Stimulated activated CD4-positive, alpha-beta T cell treated with anti-CD3 and anti-CD28 coated beads, Interleukin-4, amount 100 ng/mL, for 1 hour (primary cell): ENCODE results near the gene C14orf132.

ENCODE experiments used
- DNase-seq: peaks from one replicate; pipeline ENCODE4 v3.0.0-alpha.2; 2020

C14orf132 gene

DNA sequence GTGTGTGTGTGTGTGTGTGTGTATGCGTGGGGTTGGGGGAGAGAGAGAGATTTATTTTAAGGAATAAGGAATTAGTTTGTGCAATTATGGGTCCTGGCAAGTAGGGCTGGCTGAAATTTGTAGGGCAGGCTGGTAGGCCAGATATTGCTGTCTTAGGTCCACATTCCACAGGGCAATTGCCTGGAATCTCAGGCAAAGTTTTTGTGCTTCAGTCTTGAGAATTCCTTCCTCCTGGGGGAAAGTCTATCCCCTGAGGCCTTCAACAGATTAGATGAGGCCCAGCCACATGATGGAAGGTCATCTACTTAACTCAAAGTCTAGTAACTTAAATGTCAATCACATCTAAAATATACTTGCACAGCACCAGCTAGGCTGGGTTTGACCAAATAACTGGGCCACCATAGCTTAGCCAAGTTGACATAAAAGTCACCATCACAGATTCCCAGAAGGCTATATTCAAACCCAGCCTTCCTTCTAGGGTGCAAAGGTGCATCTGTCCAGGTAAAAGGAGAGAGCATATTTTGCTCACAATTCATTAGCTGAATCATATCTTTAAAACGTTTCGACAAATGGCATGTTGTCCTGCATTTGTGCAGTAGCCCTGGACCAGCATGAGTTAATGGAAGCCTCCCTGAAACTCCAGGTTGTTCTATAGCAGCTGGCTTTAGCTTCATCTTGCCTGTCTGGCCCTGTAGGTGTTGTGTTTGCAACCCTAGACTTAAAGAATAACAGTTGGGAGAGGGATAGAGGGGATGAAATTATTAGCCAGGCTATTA, 63.1 kb downstream of the C14orf132 start:
- no peak for DNase-seq

DNA sequence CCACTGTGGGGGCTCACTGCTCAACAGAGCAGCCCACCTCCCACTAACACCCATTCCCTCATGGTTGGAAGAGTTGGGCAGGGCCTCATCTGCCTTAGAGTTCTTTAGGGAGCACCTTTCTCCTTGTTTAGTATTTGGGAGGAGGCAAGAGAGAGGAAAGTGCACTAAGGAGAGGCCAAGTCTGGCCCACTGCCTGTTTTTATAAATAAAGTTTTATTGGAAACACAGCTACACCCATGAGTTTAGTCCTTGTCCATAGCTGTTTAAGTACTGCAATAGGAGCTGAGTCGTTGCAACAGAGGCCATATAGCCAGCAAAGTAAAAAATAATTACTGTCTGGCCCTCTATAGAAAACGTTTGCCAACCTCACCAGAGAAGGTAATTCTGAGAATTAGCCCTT, 63.9 kb downstream of the C14orf132 start:
- no peak for DNase-seq

DNA sequence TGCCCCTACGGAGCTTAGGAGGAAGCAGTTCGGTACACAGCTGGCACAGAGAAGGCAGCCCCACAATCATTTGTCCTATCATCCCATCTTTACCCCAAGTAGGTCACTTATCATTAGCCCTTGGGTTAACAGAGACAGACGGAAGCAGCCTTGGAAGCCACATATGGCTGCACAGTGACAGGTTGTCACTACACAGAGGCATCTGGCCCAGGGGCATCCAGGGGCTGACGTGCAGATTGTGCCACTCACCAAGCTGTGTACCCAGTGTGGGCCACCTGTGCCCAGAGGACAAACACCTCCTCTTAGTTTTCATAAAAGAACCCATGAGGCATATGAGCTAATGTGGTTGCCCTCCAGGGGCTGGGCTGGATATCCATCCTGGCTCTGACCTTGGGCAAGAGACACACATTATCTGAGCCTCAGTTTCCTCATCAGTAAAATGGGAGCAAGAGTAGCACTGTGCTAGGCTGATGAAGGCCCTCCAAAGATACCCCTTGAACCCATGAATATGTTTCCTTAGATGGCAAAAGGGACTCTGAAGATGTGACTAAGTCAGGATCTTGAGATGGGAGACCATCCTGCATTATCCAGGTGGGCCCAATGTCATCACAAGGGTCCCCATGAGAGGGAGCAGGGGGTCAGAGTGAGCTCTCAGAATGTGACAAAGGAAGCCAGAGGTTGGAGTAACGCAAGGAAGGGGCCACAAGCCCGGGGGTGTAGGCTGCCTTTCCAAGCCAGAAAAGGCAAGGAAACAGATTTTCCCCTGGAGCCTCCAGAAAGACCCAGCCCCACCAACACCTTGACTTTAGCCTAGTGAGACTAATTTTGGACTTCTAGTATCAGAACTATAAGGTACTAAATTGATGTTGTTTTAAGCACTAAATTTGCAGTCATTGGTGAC, 64.6 kb downstream of the C14orf132 start:
- DNase-seq, result no peak

DNA sequence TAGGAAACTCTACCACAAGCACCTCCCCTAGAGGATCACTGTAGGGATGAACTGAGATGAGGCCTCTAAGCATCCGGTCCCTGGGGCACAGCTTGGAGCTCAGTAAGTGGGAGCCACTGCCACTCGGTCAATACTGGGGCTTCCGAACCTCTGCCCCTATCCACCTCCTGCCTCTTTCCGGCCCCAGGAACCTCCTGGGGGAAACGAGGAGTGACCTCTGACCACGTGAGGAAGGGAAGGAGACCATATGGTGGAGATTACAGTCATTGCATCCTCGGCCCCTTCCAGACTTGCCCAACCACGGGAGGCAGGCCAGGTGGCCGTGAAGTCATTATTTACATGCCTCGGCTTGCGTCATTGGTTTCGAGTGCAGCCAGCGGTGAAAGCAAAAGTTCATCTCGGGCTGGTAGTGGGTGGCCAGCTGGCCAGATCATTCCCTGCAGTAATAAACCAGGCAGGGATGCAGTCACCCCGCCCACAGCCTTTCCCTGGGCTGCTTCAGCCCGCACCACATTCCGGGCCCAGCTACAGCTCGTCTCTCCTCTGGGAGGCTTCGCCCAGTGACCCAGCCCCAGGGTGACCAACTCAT, 65.4 kb downstream of the C14orf132 start:
- DNase-seq, result no peak

DNA sequence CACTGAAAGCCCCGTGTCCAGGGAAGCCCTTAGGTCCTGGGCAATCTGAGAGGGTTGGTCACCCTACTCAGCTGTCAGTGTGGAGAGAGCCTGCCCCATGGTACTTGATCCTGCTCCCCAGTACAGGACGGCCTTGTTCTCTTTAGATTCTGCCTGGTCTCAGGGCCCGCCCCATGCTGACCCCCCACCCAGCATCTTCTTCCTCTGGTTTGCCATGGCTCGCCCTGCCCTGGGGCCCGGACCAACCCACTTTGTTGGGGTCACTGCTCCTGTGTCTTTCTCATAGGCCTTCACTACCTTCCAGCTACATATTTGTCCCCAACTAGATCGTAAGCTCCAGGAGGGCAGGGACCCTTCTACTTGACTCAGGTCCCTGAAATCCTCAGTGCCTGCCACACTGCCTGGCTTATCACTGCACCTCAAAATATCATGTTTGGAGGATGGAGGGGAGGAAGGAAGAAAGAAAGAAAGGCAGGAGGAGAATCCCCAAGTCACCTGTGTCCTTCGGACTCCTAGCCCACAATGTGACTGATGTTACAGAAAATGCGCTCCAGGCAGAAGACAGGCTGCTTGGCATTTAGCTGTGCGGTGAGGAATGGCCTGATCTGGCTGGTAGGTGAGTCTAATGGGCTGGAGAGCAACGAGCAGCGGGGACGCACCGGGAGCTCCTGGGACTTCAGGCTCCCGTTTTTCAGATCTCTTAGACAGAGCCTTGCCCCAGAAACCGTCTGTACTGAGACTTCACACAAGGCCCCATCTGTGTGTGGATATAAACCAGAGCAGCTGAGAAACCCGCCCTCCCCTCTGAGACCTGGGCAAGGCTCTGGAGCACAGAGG, 66.1 kb downstream of the C14orf132 start:
- DNase-seq, result no peak

DNA sequence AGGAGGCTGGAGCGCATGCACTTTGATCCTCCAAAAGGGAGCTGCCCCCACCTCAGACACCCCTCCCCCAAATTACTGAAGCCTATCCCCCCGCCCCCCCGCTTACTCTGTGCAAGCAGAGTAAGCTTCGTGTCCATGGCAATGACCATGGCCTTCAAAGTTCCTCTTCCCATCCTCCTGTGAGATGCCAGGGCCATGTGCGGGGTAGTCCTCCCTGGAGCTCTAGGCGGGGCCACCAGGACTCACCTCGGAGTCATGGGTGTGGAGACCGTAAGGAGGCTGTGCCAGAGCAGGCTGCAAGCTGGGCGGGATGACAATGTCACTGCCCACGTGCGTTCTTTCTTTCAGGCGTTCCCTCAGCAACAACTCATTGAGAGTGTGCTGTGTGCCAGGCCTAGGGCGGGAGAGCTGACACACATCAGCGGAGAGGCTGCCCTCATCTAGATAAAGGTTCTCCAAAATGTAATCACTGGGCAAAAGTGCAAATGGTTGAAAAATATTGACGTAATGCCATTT, 66.8 kb downstream of the C14orf132 start:
- no peak for DNase-seq

DNA sequence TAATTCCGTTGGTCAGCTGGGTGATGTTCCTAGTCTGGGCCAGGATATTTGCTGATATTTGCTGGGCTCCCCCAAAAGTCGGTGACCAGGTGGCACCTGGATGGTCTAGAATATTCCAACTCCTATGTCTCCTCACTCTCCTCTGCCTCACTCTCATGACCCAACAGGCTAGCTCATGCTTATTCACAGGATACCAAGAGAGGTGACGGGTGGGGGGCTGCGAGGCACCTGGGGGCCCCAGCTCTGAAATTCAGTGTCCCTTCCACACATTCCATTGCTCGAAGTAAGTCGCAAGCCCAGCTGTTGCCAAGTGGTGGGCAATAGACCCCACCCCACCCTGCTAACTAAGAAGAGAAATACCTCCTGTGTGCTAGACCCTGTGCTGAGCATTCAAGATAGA, 67.7 kb downstream of the C14orf132 start:
- DNase-seq, result no peak

DNA sequence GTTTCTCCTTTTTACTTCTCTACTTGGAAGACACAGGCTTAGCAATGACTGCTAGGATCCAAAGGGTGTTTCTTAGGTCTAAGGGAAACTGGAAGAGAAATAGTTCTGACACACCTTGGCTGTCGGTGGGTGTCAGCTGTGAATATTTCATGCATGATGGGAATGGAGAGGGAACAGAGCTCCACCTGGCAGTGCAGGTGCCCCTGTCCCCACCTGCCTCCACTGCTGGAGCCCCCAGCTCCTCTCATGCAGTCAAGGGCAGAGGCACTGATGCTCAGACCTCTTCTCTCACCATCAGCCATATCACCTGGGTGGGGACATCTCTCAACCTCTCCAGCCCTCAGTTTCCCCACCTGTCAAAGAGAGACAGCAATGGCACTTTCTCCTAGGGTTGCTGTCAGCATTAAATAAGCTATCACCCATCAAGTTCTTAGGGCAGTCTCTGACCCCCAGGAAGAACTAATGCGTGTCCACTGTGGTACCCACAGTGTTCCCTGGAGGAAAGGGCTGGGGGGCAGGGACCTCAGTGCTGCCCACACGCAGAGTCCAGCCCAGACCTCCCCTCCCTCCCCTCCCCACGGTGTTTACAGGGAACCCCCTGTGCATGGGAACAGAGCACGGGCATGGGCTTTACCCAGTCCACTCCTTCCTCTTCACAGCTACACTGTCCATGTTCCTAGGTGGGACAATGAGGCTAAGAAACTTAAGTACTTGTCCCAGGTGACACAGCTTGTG, 69.1 kb downstream of the C14orf132 start:
- no peak for DNase-seq

DNA sequence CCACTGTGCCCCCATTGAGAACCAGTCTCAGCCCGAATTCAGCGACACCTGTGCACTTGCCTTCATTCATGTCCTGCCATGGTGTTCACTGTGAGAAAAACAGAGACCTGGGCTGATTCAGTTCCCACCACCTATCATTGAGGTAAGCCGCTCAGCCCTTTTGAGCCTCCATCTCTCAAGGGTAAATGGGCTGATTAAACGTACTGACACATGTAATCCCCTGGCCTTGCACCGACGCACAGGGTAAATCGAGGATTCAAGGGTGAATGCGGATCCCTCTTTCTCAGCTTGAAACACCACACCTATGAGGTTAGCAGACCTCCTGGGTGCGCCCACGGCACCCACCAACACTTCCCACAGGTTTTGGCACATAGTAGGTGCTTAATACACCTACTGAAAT, 69.7 kb downstream of the C14orf132 start:
- DNase-seq, result no peak

DNA sequence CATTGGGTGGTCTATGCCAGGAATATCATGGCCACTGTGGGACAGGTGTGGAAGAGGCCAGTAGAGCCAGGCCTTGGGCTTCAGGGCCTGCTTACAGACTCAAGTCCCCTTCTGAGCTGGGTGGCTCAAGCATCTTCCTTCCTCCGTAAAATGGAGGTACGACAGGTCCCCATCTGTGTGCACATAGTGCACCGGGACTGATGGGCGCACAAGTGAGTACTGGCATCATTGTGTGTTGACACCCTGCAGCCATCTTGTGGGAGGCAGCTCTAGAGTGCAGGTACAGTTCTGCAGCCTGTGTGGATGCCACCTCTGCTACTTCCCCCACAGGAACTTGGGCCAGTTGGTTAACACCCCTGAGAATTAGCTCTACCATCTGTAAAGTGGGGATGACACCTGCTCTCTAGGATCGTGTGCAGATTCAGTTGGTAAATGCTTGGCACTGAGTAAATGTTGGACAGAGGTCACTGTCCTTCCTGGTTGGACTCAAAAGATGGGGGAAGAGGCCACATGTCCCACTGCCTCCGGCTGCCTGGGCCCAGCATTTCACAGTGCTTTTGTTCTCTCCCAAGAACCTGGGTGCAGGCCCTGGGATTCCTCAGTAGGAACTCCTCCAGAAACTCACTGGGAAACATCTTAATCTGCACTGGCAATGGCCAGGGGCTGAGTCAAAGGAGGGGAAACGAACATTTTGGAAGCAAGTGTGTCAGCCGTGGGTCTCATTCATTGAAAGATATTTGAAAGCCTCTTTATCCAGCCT, 70.6 kb downstream of the C14orf132 start:
- DNase-seq, result no peak

DNA sequence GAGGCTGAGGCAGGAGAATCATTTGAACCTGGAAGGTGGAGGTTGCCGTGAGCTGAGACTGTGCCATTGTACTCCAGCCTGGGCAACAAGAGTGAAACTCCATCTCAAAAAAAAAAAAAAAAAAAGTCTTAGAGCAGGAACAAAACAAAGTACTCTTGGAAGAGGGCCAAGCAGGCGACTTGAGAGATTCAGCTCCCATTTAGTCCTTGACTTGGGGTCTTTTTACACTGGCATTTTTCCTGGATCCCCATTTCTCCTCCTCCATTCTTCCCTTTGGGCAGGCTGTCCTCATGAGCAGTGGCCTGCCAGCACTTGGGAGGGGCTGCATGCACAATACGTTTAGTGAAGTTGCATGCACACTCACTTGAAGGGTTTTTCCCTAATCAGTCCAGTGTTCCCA, 72.9 kb downstream of the C14orf132 start:
- no peak for DNase-seq

DNA sequence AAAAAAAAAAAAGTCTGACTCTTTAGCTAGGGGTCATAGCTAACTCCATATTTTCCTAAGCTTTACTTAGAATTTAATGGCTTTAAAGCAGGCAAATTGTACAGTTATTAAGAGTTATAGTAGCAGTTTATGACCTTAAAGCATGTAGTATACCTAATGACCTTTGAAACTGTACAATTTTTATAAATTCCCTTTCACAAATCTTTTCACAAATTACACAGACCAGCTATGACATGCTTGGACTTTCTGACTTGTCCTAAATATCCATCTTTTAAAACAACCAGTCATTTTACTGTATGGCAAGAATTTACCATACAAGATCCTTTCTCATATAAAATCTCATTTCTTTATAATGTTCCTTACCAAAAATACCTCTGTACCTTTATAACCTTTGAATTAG, 74.8 kb downstream of the C14orf132 start:
- DNase-seq, result no peak

DNA sequence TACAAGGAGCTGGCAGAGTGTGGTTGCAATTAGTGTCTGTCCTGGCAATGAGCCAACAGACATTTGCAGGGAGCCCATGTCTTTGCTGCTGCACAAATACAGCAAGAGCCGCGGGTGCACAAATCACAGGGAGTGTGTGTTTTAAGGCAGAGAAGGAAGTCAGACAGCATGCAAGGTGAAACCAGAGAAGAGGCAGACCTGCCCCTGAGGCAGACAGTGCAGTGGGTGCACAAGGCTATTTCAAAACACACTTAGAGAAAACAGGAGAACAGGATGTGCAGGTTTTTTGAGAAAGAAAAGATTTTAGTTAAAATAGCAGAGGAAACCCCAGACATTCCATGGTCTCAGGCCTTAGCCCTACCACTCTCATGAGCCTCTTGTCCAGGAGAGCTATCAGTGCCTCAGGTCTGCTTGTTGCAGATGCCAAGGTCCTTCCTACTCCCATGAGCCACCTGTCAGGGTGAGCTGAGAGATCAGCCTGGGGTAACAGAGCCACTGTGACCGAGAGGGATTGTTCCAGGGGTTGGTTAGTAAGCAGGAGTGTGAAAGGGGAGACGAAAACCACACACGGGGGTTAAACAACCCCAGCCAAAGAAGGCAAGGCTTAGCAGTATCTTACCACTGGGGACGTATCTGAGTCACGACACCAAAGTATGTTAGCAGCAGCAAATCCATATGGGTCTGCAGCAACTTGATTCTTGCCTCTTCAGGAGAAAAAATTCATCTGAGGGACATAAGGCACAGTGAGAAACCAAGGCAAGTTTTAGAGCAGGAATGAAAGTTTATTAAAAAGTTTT, 78.1 kb downstream of the C14orf132 start:
- no peak for DNase-seq

DNA sequence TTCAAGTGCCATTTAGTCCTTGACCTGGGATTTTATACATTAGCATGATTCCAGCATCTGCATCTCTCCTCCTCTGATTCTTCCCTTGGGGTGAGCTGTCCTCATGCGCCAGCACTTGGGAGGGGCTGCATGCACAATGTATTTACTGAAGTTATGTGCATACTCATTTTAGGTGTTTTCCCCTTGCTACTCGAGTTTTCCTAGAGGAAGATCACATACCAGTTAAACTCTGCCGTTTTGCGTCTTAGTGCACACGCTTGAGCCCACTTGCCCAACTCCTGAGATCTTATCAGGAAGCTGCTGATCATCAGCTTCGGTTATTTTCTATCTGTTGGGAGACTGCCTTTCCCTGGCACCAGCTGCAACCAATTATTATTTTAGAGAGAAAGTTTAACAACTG, 78.8 kb downstream of the C14orf132 start:
- DNase-seq, result no peak

DNA sequence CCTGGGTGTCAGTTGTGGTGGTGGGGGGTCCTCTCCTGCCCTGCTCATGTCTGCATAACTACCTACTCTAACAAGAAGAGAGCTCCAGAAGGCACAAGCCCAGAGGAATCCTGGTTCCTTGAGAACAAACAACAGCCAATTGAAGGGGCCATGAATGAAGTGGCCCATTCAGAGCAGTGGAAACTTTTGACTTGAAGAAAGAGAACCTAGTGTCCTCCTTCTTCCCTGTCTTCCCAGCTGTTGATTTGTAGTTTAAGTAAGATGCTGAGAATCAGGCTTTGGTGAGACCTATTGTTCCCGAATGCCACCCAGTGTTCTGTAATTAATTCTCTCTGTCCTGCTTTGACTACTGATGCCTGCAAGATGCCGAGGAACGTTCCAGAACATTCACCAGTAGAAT, 79.2 kb downstream of the C14orf132 start:
- no peak for DNase-seq

DNA sequence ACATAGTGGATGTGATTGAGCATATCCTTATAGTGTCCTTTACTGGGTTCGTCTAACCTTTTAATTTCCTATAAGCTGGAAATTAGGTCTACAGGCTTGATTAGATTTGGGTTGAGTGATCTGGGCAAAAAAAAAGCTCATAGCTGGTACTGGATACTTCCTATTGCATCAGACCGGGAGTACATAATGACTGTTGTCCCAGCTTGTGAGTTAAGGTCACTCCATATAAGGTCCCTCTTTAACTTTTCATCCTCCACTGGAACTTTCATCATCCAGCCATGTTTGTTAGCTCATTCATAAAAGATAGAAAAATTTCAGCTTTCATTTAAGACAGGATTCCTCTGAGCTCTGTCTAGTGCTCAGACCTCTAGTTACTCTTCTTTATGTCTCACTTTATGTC, 80.8 kb downstream of the C14orf132 start:
- no peak for DNase-seq

DNA sequence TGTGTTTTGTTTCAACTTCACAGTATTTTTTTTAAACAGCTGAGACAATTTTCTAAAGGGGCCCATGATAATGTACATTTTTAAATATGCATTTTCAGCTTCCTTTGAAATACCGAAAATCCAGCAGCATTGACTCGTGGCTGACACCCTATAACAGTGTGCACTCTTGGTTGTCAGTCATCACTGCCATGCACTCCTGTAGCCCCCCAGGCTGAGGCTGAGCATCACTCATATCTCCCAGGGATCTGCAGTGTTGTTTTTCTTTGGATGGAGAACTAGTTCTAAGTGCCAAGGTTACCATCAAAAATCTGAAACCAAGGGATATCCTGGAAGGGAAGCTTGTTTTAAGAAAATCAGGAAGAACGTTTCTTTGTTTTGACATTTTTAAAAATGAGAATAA, 81.2 kb downstream of the C14orf132 start:
- DNase-seq, result no peak

DNA sequence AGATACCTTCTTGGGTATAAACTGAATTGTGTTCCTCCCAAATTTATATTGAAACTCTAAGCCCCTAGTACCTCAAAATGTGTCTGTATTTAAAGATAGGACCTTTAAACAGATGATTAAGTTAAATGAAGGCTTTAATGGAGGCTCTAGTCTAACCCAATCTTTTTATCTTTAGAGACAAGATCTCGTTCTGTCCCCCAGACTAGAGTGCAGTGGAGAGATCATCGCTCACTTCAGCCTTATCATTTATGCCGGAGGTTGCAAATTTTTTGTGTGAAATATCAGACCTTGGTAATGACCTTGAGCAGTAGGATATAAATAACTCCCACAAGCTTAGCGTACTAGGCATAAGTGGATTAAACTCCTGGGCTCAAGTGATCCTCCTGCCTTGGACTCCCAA, 81.8 kb downstream of the C14orf132 start:
- DNase-seq, result no peak

DNA sequence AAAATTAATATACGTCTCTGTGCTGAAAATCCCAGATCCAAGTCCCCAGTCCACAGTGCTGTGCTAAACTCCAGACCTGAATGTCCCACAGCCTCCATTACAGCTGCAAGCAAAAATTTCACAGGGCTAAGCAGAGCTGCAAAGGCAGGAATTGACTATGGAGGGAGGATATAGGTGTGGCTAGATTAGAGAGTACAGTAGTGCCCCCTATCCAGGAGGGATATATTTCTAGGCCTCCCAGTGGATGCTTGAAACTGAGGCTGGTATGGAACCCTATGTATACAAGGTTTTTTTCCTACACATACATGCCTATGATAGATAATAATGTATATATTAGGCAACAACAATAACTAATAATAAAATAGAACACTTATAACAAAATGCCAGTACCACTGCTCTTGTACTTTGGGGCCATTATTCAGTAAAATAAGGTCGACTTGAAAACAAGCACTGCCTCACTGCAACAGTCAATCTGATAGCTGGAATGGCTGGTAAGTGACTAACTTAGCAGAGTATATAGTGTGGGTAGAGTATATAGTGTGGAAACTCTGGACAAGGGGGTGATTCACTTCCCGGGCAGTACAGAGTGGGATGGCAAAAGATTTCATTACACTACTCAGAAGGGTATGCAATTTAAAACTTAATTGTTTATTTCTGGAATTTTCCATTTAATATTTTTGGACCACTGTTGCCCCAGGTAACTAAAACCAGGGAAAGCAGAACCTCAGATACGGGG, 82.7 kb downstream of the C14orf132 start:
- DNase-seq, result no peak

DNA sequence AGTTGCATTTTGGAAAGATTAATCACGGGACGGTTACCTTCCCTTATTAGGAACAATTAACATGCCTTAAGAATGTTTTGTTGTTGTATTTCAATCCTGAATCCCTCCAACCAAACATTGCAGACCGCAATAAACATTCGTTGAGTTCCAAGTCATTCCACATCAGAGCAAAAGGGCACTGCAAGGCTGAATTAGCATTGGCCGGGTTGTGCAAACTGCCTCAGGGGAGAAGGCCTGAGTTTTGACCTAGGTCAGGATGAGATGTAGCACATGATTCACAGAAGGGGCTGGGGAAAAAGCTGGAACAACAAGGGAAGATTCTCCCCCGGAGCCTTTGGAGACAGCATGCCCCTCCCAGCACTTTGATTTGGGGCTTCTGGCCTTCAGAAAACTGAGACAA, 83.3 kb downstream of the C14orf132 start:
- DNase-seq, result no peak
